Neural cell (in vitro differentiated cells): ENCODE data around the gene AKT3. TPM values are rescaled to one million over a fixed set of nuclear protein-coding genes. Genes with fewer than 3 reads are reported as not detected.

Experiments
- H2AFZ ChIP-seq: fragments of 200-600, 300-800 bp; sonication (generic), shearing (Covaris generic); 2 replicates; pipeline ENCODE4 v1.6.0; 2014; ENCODE audit warnings: low read depth, mild to moderate bottlenecking, antibody characterized with exemption, low read length, moderate library complexity
- H3F3A ChIP-seq: fragments of 200-600 bp; shearing (Covaris generic); 2 replicates; pipeline ENCODE4 v1.6.1; 2016; ENCODE audit warnings: mild to moderate bottlenecking, moderate library complexity, mixed read lengths, antibody characterized with exemption, low read length; ENCODE audit not compliant: insufficient read depth, poor library complexity, severe bottlenecking
- H3K27ac ChIP-seq: fragments of 200-600, 300-800 bp; sonication (generic), shearing (Covaris generic); 2 replicates; pipeline ENCODE4 v1.5.1; 2014; ENCODE audit warnings: mild to moderate bottlenecking, low read length, moderate library complexity
- H3K27me3 ChIP-seq: fragments of 300-800, 200-600 bp; sonication (generic), shearing (Covaris generic); 2 replicates; pipeline ENCODE4 v1.6.0; 2014; ENCODE audit warnings: mild to moderate bottlenecking, low read depth, low read length, moderate library complexity; ENCODE audit not compliant: insufficient read depth
- H3K36me3 ChIP-seq: fragments of 300-800, 200-600 bp; sonication (generic), shearing (Covaris generic); 2 replicates; pipeline ENCODE4 v1.5.1; 2014; ENCODE audit warnings: mild to moderate bottlenecking, antibody characterized with exemption, low read length, moderate library complexity; ENCODE audit not compliant: insufficient read depth
- H3K4me2 ChIP-seq: fragments of 300-800, 200-600 bp; sonication (generic), shearing (Covaris generic); 2 replicates; pipeline ENCODE4 v1.6.0; 2014; ENCODE audit warnings: mild to moderate bottlenecking, low read length
- H3K4me3 ChIP-seq: fragments of 300-800, 200-600 bp; sonication (generic), shearing (Covaris generic); 2 replicates; pipeline ENCODE4 v1.5.1; 2014; ENCODE audit warnings: mild to moderate bottlenecking, low read length, moderate library complexity
- H3K79me2 ChIP-seq: fragments of 200-600 bp; shearing (Covaris generic); replicated peaks from 2 replicates; pipeline ENCODE4 v1.6.0; 2014; ENCODE audit warnings: mild to moderate bottlenecking, low read length, moderate library complexity; ENCODE audit not compliant: insufficient read depth
- H3K9ac ChIP-seq: fragments of 300-800, 200-600 bp; sonication (generic), shearing (Covaris generic); 2 replicates; pipeline ENCODE4 v1.6.1; 2016; ENCODE audit warnings: mild to moderate bottlenecking, low read length, mixed read lengths
- H3K9me2 ChIP-seq: fragments of 200-600 bp; shearing (Covaris generic); 2 replicates; pipeline ENCODE4 v1.6.1; 2016; ENCODE audit warnings: mild to moderate bottlenecking, low read length, mixed read lengths; ENCODE audit not compliant: insufficient read depth
- H3K9me3 ChIP-seq: fragments of 200-600, 300-800 bp; sonication (generic), shearing (Covaris generic); 2 replicates; pipeline ENCODE4 v1.6.1; 2016; ENCODE audit warnings: mild to moderate bottlenecking, mixed run types, low read length, moderate library complexity, mixed read lengths
- H4K20me1 ChIP-seq: fragments of 200-600 bp; shearing (Covaris generic); 2 replicates; pipeline ENCODE4 v1.6.1; 2016; ENCODE audit warnings: mild to moderate bottlenecking, mixed run types; ENCODE audit not compliant: insufficient read depth
- CTCF ChIP-seq: fragments of 450-650 bp; IDR thresholded peaks from 2 replicates; pipeline ENCODE4 v1.5.1; 2014; ENCODE audit warnings: antibody characterized with exemption, mild to moderate bottlenecking, moderate library complexity; ENCODE audit not compliant: poor library complexity, severe bottlenecking
- EP300 ChIP-seq: fragments of 450-650 bp; conservative IDR thresholded peaks from 2 replicates; pipeline ENCODE4 v1.6.1; 2014; ENCODE audit warnings: antibody characterized with exemption, mild to moderate bottlenecking, moderate library complexity; ENCODE audit not compliant: poor library complexity, severe bottlenecking
- EZH2 ChIP-seq: fragments of 200-600, 300-800 bp; shearing (Covaris generic), sonication (generic); IDR thresholded peaks from 2 replicates; pipeline ENCODE4 v1.6.1; 2014; ENCODE audit warnings: antibody characterized with exemption, low read length, borderline replicate concordance, mild to moderate bottlenecking; ENCODE audit not compliant: insufficient read depth, poor library complexity, severe bottlenecking
- MXI1 ChIP-seq: fragments of 450-650 bp; conservative IDR thresholded peaks from 2 replicates; pipeline ENCODE4 v1.6.1; 2014; ENCODE audit warnings: antibody characterized with exemption, mild to moderate bottlenecking; ENCODE audit not compliant: poor library complexity, severe bottlenecking
- POLR2AphosphoS5 ChIP-seq: IDR thresholded peaks from 2 replicates; pipeline ENCODE4 v1.6.1; 2012
- RAD21 ChIP-seq: fragments of 450-650 bp; conservative IDR thresholded peaks from 2 replicates; pipeline ENCODE4 v1.6.1; 2014; ENCODE audit warnings: antibody characterized with exemption, mild to moderate bottlenecking, moderate library complexity
- REST ChIP-seq: IDR thresholded peaks from 2 replicates; pipeline ENCODE4 v1.6.1; 2012; ENCODE audit warnings: borderline replicate concordance
- SMC3 ChIP-seq: fragments of 450-650 bp; conservative IDR thresholded peaks from 2 replicates; pipeline ENCODE4 v1.6.1; 2014; ENCODE audit warnings: antibody characterized with exemption, mild to moderate bottlenecking, moderate library complexity; ENCODE audit not compliant: poor library complexity
- TAF1 ChIP-seq: IDR thresholded peaks from 2 replicates; pipeline ENCODE4 v1.6.1; 2012; ENCODE audit warnings: low read depth
- polyA plus RNA-seq: library from polyadenylated mRNA; depleted of rRNA; stranded (reverse); fragments of >200 nt; gene quantifications from 2 replicates; pipeline ENCODE4 v1.2.3, GENCODE V29; 2014

Gene AKT3
- polyA plus RNA-seq, 1 donor from 2014 or later, result 46.0 TPM

- no peak overlapping the region for H3K9ac ChIP-seq
- no peaks in the 10 kb centered on the region for H3K9me3 ChIP-seq
- H3K36me3 ChIP-seq, result peaks cover 6% of the 10 kb centered on the region
- no peaks in the 10 kb centered on the region for H3F3A ChIP-seq
- H2AFZ ChIP-seq, result no peak overlapping the region
- no peaks in the 10 kb centered on the region for H3K27me3 ChIP-seq
- H3K4me3 ChIP-seq, result no peak overlapping the region
- no peaks in the 10 kb centered on the region for H3K79me2 ChIP-seq
- TF ChIP-seq EZH2, result no peak
- TF ChIP-seq RAD21, result no peak
- no peak for TF ChIP-seq TAF1
- TF ChIP-seq POLR2AphosphoS5, result no peak
- no peak for TF ChIP-seq CTCF
- no peak for TF ChIP-seq SMC3
- no peak for TF ChIP-seq EP300
- no peak overlapping the region for H3K27ac ChIP-seq
- H3K9me2 ChIP-seq, result no peaks in the 10 kb centered on the region
- H4K20me1 ChIP-seq, result no peaks in the 10 kb centered on the region
- H3K4me2 ChIP-seq, result no peak overlapping the region
These were observed 339.1 kb downstream of the AKT3 start for GRCh38 chr1:243510928-243511327.

- Histone ChIP-seq H3K9me2 (no peaks in the 10 kb centered on the region), H3K36me3 (peaks cover 18% of the 10 kb centered on the region), H3F3A (no peaks in the 10 kb centered on the region), H3K4me3 (no peak overlapping the region), H3K9me3 (no peaks in the 10 kb centered on the region), H4K20me1 (no peaks in the 10 kb centered on the region), H3K27me3 (no peaks in the 10 kb centered on the region), H3K4me2 (no peak overlapping the region), H3K9ac (no peak overlapping the region), H2AFZ (no peak overlapping the region), H3K27ac (peak overlapping the region; percentile 15), H3K79me2 (no peaks in the 10 kb centered on the region)
- TF ChIP-seq EP300, result peak; percentile 89
- TF ChIP-seq MXI1, result no peak
- TF ChIP-seq CTCF, result no peak
- TF ChIP-seq POLR2AphosphoS5, result peak; percentile 61
- no peak for TF ChIP-seq RAD21
These were observed 341.1 kb downstream of the AKT3 start for GRCh38 chr1:243508943-243509342.

GRCh38 chr1:243508303-243508713 lies 341.7 kb downstream of the AKT3 start:
- Histone ChIP-seq H3K9me3 (no peaks in the 10 kb centered on the region), H3K4me3 (peak overlapping the region; percentile 27), H3K9ac (no peak overlapping the region), H3K27ac (peak overlapping the region; percentile 15), H4K20me1 (no peaks in the 10 kb centered on the region), H3K9me2 (no peaks in the 10 kb centered on the region), H3K36me3 (peaks cover 18% of the 10 kb centered on the region), H3F3A (no peaks in the 10 kb centered on the region), H3K27me3 (no peaks in the 10 kb centered on the region), H3K79me2 (no peaks in the 10 kb centered on the region), H2AFZ (no peak overlapping the region), H3K4me2 (peak overlapping the region; percentile 5)
- TF ChIP-seq EP300 (no peak), REST (no peak), POLR2AphosphoS5 (no peak), MXI1 (no peak), EZH2 (no peak), RAD21 (no peak), SMC3 (no peak), TAF1 (no peak), CTCF (no peak)
